ENCODE data around the gene BCL6B. TPM values are rescaled to one million over a fixed set of nuclear protein-coding genes. Genes with fewer than 3 reads are reported as not detected.
A peak's percentile ranks its signal among the peaks of the same experiment; 100 is the strongest.

Gene BCL6B
- total RNA-seq, 1 donor from 2014 or later: 271 TPM

DNA sequence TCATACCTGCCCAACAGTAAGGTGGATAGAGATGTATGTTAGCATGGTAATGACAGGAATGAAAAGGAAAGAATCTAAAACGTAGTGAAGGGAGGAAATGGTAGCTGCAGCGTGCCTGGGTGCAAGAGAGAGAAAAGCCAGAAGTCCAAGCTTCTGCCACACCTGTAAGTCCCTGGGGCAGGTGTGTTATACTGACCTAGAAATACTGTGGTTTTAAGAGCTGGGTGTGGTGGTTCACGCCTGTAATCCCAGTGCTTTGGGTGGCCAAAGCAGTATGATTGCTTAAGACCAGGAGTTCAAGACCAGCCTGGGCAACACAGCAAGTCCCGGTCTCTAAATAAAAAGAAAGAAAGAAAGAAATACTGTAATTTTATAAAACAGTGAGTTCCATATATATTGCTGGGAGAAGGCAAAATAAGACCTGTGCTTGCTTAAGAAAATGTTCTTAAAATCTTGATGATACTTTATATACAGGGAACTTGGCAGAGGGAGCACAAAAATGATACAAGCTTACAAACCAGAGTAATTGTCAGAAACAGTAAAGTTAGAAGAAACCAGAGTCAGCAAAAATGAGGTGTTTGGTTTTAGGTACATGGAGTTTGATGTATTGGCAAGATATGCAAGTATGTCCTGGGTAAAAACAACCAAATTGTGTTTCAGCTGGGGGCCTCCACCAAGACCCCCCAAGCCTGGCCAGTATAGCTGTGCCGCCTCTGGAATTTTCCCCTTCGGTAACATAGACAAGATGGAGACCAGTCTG is 20.4 kb upstream of the BCL6B start:
- DNase-seq (ENCODE audit: low spot score): no peak
- no peaks in the 10 kb centered on the region for H3K9me3 Mint-ChIP-seq (ENCODE audit: unreplicated experiment)
- no peak overlapping the region for H3K4me3 Mint-ChIP-seq (ENCODE audit: unreplicated experiment)
- peaks cover 6% of the 10 kb centered on the region for H3K27me3 Mint-ChIP-seq (ENCODE audit: unreplicated experiment)
- no peak overlapping the region for H3K27ac Mint-ChIP-seq (ENCODE audit: unreplicated experiment)
- no peak for TF ChIP-seq CTCF (IDR thresholded peaks at IDR 0.05; ENCODE audit: unreplicated experiment)
- H3K4me1 Mint-ChIP-seq (ENCODE audit: unreplicated experiment): no peaks in the 10 kb centered on the region
- H3K36me3 Mint-ChIP-seq (ENCODE audit: low read depth, unreplicated experiment): peaks cover 33% of the 10 kb centered on the region

DNA sequence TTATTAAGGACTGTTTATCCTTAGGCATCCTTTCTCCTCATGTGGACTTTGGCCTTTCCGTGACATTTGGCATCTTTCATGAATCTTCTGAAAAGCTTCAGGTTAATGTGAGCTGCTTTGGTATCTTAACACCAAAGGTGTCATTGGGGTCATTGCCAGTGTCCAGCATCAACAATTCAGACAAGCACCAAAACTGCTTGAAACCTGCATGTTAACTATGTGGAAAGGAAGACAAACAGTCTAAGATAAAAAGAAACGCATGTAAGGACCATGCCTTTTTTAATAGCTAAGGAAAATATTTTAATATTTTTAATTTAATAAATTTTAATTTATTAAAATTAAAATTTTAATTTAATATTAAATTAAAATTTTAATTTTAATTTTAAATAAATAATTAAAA is 19.1 kb upstream of the BCL6B start:
- DNase-seq (ENCODE audit: low spot score): no peak
- H3K36me3 Mint-ChIP-seq (ENCODE audit: low read depth, unreplicated experiment): peaks cover 29% of the 10 kb centered on the region
- no peaks in the 10 kb centered on the region for H3K4me1 Mint-ChIP-seq (ENCODE audit: unreplicated experiment)
- peaks cover 3% of the 10 kb centered on the region for H3K27me3 Mint-ChIP-seq (ENCODE audit: unreplicated experiment)
- TF ChIP-seq CTCF (IDR thresholded peaks at IDR 0.05; ENCODE audit: unreplicated experiment): no peak
- H3K4me3 Mint-ChIP-seq (ENCODE audit: unreplicated experiment): no peak overlapping the region
- H3K27ac Mint-ChIP-seq (ENCODE audit: unreplicated experiment): no peak overlapping the region
- no peaks in the 10 kb centered on the region for H3K9me3 Mint-ChIP-seq (ENCODE audit: unreplicated experiment)

DNA sequence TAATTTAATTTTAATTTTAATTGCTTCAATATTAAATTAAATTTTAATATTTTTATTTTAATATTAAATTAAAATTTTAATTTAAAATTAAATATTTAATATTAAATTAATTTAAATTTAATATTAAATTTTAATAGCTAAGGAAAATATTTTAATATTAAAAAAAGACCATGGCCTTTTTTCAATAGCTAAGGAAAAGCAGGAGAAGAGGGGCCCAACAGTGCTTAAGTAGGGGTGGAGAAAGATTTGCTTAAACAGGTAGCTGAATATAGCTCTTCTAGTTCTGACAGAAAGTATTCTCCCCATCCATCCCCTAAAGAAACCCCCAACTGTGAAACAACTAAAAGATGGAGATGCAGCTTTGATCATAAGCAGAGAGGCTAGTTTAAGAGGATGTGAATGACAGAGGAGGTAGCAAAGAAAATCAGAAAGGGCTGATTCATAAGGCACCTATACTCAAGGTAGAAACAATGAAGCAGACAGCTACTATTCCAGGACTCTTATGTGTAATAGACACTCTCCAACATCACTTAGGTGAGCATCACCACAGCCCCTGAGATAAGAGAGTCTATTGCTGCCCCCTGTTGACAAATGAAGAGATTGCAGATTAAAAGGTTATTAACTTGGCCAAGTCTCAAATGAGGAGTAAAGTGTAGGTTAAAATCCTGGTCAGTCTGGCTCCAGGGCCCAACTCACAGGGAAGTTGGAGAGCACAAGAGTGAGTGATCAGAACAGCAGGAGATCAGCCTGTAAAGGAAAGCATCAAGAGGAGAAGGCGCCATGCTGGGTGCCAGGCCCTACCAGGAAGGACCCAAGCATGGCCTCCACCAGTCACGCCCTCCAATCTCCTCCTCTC is 18.2 kb upstream of the BCL6B start:
- Mint-ChIP-seq H3K36me3 (ENCODE audit: low read depth, unreplicated experiment) (peaks cover 26% of the 10 kb centered on the region), H3K4me1 (ENCODE audit: unreplicated experiment) (no peaks in the 10 kb centered on the region), H3K4me3 (ENCODE audit: unreplicated experiment) (no peak overlapping the region), H3K9me3 (ENCODE audit: unreplicated experiment) (no peaks in the 10 kb centered on the region), H3K27ac (ENCODE audit: unreplicated experiment) (no peak overlapping the region), H3K27me3 (ENCODE audit: unreplicated experiment) (peaks cover 3% of the 10 kb centered on the region)
- DNase-seq (ENCODE audit: low spot score): peak; percentile 59
- TF ChIP-seq CTCF (IDR thresholded peaks at IDR 0.05; ENCODE audit: unreplicated experiment): peak; percentile 85

- DNase-seq (ENCODE audit: low spot score): no peak
- Mint-ChIP-seq H3K4me3 (ENCODE audit: unreplicated experiment) (no peak overlapping the region), H3K27me3 (ENCODE audit: unreplicated experiment) (peaks cover 3% of the 10 kb centered on the region), H3K4me1 (ENCODE audit: unreplicated experiment) (peaks cover 5% of the 10 kb centered on the region), H3K36me3 (ENCODE audit: low read depth, unreplicated experiment) (peaks cover 22% of the 10 kb centered on the region), H3K9me3 (ENCODE audit: unreplicated experiment) (no peaks in the 10 kb centered on the region), H3K27ac (ENCODE audit: unreplicated experiment) (no peak overlapping the region)
- no peak for TF ChIP-seq CTCF (IDR thresholded peaks at IDR 0.05; ENCODE audit: unreplicated experiment)
Observed at GRCh38 chr17:7005716-7006115, 17.1 kb upstream of the BCL6B start.

DNA sequence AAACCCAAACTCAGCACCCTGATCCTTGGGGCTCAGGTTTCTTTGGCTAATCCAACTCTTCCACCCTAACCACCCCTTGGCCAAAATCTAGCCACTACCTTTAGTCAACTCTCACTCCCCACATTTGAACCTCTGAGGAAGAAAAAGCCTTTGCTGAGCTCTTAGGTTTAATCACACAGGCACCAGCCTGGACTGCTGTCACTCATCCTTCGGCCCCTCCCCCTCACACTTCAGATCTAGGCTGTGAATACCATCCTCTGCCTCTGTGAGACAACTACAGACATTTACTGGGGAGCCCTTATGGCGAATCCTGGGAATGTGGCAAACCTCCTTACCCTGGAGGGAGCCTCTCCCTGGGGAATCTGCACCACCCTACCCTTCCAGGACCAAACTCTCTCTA is 15.7 kb upstream of the BCL6B start:
- peak overlapping the region; percentile 15 for H3K4me3 Mint-ChIP-seq (ENCODE audit: unreplicated experiment)
- no peaks in the 10 kb centered on the region for H3K9me3 Mint-ChIP-seq (ENCODE audit: unreplicated experiment)
- H3K36me3 Mint-ChIP-seq (ENCODE audit: low read depth, unreplicated experiment): peaks cover 21% of the 10 kb centered on the region
- TF ChIP-seq CTCF (IDR thresholded peaks at IDR 0.05; ENCODE audit: unreplicated experiment): no peak
- peaks cover 16% of the 10 kb centered on the region for H3K4me1 Mint-ChIP-seq (ENCODE audit: unreplicated experiment)
- H3K27me3 Mint-ChIP-seq (ENCODE audit: unreplicated experiment): peaks cover 5% of the 10 kb centered on the region
- H3K27ac Mint-ChIP-seq (ENCODE audit: unreplicated experiment): no peak overlapping the region
- DNase-seq (ENCODE audit: low spot score): no peak
